Measurements from ENCODE around the gene TLR2. TPM values are rescaled to one million over a fixed set of nuclear protein-coding genes. Genes with fewer than 3 reads are reported as not detected.

The TLR2 gene, protein sequence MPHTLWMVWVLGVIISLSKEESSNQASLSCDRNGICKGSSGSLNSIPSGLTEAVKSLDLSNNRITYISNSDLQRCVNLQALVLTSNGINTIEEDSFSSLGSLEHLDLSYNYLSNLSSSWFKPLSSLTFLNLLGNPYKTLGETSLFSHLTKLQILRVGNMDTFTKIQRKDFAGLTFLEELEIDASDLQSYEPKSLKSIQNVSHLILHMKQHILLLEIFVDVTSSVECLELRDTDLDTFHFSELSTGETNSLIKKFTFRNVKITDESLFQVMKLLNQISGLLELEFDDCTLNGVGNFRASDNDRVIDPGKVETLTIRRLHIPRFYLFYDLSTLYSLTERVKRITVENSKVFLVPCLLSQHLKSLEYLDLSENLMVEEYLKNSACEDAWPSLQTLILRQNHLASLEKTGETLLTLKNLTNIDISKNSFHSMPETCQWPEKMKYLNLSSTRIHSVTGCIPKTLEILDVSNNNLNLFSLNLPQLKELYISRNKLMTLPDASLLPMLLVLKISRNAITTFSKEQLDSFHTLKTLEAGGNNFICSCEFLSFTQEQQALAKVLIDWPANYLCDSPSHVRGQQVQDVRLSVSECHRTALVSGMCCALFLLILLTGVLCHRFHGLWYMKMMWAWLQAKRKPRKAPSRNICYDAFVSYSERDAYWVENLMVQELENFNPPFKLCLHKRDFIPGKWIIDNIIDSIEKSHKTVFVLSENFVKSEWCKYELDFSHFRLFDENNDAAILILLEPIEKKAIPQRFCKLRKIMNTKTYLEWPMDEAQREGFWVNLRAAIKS
- 5.0 TPM for total RNA-seq

DNA sequence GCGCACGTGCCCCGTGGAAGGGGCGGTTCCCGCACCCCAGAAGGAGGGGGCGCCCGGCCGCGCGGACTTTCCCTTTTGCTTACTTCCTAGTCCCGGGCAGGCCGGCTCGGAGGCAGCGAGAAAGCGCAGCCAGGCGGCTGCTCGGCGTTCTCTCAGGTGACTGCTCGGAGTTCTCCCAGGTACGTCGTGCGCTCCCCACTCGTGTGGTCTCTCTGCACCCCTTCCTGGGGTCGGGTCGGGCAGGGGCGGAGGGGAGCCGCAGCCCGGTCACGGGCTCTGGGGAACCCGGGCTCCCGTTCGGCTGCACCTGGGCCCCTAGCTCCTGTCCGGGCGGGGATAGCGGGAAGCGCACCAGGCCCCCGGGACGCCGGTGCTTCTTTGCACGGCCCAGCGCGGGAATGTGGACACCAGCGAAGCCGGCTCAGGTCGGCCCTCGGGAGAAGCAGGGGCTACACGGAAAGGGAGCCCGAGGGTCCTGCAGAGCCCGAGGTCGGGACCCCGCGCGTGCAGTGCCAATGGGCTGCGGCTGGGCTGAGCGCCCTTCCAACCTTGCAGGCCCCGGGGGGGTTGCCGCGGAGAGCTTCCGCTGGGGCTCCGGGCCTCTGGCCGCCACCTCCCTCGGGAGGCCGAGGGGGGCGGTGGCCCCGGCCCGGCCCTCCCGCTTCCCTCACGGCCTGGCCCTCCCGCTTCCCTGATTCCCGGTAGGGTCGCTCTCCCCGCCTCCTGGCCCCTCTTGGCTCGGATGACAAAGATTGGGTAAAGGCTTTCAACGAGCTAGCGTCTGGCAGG lies at the start of gene TLR2:
TLR2 (plus strand) TSS at position 99 of the 789 bp plus-strand sequence. CDS start 18,628 bp downstream, outside the sequence.
- ATAC-seq (peak; percentile 91), DNase-seq (ENCODE audit: low spot score) (peak; percentile 80)

- DNase-seq (ENCODE audit: low spot score) (no peak), ATAC-seq (peak; percentile 66)
Observed at GRCh38 chr4:153634738-153635353, 49.2 kb upstream of the TLR2 start.

- ATAC-seq (no peak), DNase-seq (ENCODE audit: low spot score) (no peak)
Observed at GRCh38 chr4:153635846-153636245, 48.2 kb upstream of the TLR2 start.

GRCh38 chr4:153637201-153637600 lies 46.9 kb upstream of the TLR2 start:
- DNase-seq (ENCODE audit: low spot score) (no peak), ATAC-seq (no peak)

DNA sequence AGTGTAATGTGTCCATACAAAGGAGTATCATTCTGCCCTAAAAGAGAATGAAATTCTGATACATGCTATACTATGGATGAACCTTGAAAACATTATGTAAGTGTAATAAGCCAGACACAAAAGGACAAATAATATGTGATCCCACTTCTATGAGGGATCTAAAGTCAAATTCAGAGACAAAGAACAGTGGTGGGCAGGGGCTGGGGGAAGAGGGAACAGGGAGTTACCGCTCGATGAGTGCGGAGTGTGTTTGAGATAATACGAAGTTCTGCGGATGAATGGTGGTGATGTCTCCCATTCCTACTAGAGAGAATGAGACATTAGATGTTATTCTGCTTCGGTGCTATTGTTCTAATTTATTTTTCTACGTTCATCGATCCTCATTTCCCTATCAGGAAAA lies 46.1 kb upstream of the TLR2 start:
- ATAC-seq (no peak), DNase-seq (ENCODE audit: low spot score) (no peak)

- ATAC-seq (peak; percentile 50), DNase-seq (ENCODE audit: low spot score) (no peak)
Observed at GRCh38 chr4:153638999-153639398, 45.1 kb upstream of the TLR2 start.

- no peak for ATAC-seq
- no peak for DNase-seq (ENCODE audit: low spot score)
Observed at GRCh38 chr4:153639833-153640802, 44.0 kb upstream of the TLR2 start.

DNA sequence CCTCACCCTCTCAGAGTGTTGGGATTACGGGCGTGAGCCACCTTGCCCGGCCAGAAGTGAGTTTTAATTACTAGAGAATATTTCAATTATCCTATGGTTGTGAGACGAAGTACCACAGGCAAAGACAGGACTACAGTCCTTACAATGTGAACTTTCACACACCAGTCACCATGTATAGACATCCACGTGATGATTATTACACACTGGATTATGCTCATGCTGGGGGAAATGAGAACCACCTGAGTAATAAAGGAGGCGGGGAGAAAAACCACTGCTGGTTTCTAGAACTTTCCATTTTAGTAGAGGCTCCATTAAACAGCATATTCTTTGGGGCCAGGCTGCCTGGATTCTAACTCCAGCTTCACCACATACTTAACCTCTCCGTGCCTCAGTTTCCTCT lies 42.5 kb upstream of the TLR2 start:
- ATAC-seq (no peak), DNase-seq (ENCODE audit: low spot score) (no peak)

- no peak for DNase-seq (ENCODE audit: low spot score)
- ATAC-seq, result peak; percentile 93
Observed at GRCh38 chr4:153643406-153644383, 40.4 kb upstream of the TLR2 start.

DNA sequence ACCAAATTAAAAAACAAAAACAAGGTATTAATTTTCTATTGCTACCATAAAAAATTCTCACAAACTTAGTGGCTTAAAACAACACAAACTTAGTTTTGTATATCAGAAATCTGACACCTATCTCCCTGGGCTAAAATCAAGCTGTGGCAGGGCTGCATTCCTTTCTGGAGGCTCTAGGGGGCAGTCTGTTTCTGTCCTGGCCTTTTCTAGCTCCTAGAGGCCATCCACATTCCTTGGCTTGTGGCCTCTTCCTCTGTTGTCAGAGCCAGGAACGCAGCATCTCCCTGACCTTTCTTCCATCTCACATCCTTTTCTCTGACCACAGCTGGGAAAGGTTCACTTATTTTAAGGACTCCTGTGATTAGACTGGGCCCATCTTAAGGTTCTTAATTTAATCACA lies 38.9 kb upstream of the TLR2 start:
- ATAC-seq (no peak), DNase-seq (ENCODE audit: low spot score) (no peak)

DNA sequence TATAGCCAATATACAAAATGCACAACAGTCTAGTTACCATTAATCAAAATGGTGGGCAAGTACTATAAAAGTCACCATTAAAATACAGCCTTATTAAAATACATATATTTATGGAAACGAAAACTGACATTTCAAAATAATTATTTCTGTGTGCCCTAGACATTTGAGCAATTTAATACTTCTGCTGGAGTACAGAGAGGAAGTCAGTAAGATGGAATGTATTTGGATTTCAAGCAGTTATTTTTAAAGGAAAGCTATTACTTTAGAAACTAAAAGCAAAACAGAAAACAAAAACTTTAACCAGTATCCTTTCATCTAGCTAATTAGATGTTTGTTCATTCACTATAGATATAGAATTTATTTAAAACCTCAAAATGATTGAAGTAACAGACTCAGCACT lies 37.8 kb upstream of the TLR2 start:
- DNase-seq (ENCODE audit: low spot score) (no peak), ATAC-seq (no peak)

DNA sequence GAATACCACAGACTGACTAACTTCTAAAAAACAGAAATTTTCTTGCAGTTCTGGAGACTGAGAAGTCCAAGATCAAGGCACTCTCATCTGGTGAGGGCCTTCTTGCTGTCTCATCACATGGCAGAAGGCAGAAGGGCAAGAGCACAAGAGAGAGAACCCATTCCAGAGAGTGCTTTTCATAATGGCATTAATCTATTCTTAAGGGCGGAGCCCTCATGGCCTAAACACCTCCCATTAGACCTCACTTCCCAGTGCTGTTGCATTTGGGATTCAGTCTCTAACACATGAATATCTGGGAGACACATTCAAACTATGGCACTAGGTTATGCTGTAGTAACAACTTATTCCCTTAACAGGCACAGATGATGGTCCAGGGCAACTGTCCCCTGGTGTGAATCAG lies 37.1 kb upstream of the TLR2 start:
- DNase-seq (ENCODE audit: low spot score) (no peak), ATAC-seq (no peak)

GRCh38 chr4:153647975-153648374 lies 36.1 kb upstream of the TLR2 start:
- ATAC-seq (no peak), DNase-seq (ENCODE audit: low spot score) (no peak)

DNA sequence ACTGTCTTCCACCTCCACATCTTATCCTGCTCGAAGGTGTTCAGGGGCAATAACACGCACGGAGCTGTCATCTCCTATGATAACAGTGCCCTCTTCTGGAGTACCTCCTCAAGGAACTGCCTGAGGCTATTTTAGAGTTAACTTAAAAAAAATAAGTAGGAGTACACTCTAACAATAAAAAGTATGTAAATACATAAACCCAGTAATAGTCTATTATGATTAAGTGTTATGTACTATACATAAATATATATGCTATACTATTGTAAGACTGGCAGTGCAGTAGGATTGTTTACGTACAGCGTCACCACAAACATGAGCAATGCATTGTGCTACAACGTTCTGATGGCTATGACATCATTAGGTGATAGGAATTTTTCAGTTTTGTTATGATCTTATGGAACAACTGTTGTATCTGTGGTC lies 34.5 kb upstream of the TLR2 start:
- DNase-seq (ENCODE audit: low spot score) (no peak), ATAC-seq (no peak)

DNA sequence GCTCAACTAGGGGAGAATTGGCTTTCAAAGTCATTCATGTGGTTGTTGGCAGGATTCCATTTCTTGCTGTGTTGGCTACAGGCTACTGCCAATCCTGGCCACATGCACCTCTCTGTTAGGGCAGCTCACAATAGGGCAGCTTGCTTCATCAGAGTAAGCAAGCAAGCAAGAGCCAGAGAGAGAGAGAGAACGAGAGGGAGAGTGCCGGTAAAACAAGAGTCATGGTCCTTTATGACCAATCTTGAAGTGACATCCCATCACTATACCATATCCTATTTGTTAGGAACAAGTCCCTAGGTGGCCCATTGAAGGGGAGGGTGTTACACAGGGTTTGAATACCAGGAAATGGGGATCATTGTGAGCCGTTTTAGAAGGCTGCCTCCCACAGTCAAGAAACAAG lies 33.0 kb upstream of the TLR2 start:
- peak; percentile 48 for ATAC-seq

DNA sequence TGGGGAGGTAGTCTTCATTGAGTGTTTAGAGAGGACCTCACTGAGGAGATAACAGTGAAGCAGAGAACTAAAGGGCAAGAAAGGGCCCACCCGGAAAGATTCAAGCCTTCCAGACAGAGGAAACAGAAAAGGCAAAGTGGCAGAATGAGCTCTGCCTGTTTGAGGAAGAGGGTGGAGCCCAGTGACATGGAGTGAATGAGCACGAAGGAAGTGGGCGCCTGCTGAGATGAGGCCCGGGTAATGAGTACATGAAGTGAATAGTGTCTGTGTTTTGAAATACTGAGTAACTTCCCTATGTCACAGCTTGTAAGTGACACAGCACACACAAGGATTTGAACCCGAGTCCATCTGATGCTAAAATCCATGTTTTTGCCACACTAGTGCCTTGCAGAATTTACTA lies 32.5 kb upstream of the TLR2 start:
- DNase-seq (ENCODE audit: low spot score) (no peak), ATAC-seq (peak; percentile 41)

More for the DNA sequence above, 33.0 kb upstream of the TLR2 start:
- no peak for DNase-seq (ENCODE audit: low spot score)

- ATAC-seq, result no peak
- no peak for DNase-seq (ENCODE audit: low spot score)
Observed at GRCh38 chr4:153652051-153652784, 31.9 kb upstream of the TLR2 start.

Data from left lobe of liver (tissue), 2 donors.